ENCODE results near the gene CHTOP. TPM values are rescaled to one million over a fixed set of nuclear protein-coding genes. Genes with fewer than 3 reads are reported as not detected.

The CHTOP gene
- total and polyA plus RNA-seq, 4 donors = 51.2 to 76.6 (median 58.4) TPM

DNA sequence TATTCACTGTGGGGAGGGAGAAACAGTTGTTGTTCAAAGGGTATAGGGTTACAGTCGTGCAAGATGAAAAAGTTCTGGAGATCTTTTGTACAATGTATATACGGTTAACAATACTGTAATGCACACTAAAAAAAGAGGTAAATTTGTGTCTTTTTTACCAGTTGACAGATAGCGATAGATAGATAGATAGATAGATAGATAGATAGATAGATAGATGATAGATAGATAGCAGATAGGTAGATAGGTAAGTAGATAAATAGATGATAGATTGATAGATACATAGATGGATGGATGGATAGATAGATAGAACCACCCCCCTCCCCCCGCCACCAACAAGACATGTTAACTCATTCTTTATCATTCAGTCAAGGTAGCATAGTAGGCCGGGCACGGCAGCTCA lies 31.1 kb upstream of the CHTOP start:
- 94% methylated on average over 6 of the region's 6 CpGs for WGBS, 2 donors
- H3K27ac ChIP-seq (ENCODE audit: low read depth in 1 of 2, low read length in 1 of 2) = no peak overlapping the region
- H3K4me3 ChIP-seq = no peak overlapping the region
- peaks cover 0 to 8% (median 3%) of the 10 kb centered on the region in 5 donors for H3K4me1 ChIP-seq (ENCODE audit: control insufficient read depth in 5 of 5, insufficient read depth in 5 of 5, low read length in 5 of 5)
- TF ChIP-seq, protein P1, sequence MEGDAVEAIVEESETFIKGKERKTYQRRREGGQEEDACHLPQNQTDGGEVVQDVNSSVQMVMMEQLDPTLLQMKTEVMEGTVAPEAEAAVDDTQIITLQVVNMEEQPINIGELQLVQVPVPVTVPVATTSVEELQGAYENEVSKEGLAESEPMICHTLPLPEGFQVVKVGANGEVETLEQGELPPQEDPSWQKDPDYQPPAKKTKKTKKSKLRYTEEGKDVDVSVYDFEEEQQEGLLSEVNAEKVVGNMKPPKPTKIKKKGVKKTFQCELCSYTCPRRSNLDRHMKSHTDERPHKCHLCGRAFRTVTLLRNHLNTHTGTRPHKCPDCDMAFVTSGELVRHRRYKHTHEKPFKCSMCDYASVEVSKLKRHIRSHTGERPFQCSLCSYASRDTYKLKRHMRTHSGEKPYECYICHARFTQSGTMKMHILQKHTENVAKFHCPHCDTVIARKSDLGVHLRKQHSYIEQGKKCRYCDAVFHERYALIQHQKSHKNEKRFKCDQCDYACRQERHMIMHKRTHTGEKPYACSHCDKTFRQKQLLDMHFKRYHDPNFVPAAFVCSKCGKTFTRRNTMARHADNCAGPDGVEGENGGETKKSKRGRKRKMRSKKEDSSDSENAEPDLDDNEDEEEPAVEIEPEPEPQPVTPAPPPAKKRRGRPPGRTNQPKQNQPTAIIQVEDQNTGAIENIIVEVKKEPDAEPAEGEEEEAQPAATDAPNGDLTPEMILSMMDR (IDR thresholded peaks at IDR 0.05; ENCODE audit: control extremely low read depth, extremely low read depth) = no peak
- no peak for ATAC-seq (ENCODE audit: insufficient read depth, low FRiP score)
- no peaks in the 10 kb centered on the region for H3K27me3 ChIP-seq (ENCODE audit: control insufficient read depth in 3 of 3, insufficient read depth in 3 of 3, low read length in 2 of 3)
- peaks cover under 1 to 11% (median 5%) of the 10 kb centered on the region in 4 donors for H3K36me3 ChIP-seq (ENCODE audit: control insufficient read depth in 4 of 4, insufficient read depth in 4 of 4, low read length in 4 of 4)
- DNase-seq = no peak
- no peaks in the 10 kb centered on the region for H3K9me3 ChIP-seq (ENCODE audit: control insufficient read depth in 4 of 4, insufficient read depth in 3 of 4, low read length in 3 of 4)
- H3K9ac ChIP-seq (ENCODE audit: insufficient read depth in 1 of 2, low read length in 2 of 2) = no peak overlapping the region

DNA sequence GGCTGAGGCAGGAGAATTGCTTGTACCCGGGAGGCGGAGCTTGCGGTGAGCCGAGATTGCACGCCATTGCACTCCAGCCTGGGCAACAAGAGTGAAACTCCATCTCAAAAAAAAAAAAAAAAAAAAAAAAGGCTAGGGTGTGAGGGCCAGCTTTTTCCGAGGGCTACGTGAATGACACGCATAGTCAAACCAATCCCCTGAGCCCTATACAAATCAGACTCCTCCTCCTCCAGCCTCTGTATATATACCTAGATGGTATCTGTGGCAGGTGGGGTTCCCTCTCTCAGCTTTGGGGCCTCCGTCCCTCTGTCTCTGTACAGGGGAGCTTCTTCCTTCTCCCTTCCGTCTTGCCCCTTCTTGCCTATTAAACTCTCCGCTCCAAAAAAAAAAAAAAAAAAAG lies 27.7 kb upstream of the CHTOP start:
- Histone ChIP-seq H3K9me3 (ENCODE audit: control insufficient read depth in 4 of 4, insufficient read depth in 3 of 4, low read length in 3 of 4) (no peaks in the 10 kb centered on the region), H3K9ac (ENCODE audit: insufficient read depth in 1 of 2, low read length in 2 of 2) (no peak overlapping the region), H3K27ac (ENCODE audit: low read depth in 1 of 2, low read length in 1 of 2) (no peak overlapping the region), H3K27me3 (ENCODE audit: control insufficient read depth in 3 of 3, insufficient read depth in 3 of 3, low read length in 2 of 3) (no peaks in the 10 kb centered on the region), H3K4me1 (ENCODE audit: control insufficient read depth in 5 of 5, insufficient read depth in 5 of 5, low read length in 5 of 5) (peaks cover 6 to 30% (median 22%) of the 10 kb centered on the region in 5 donors), H3K4me3 (no peak overlapping the region), H3K36me3 (ENCODE audit: control insufficient read depth in 4 of 4, insufficient read depth in 4 of 4, low read length in 4 of 4) (peaks cover 2 to 13% (median 5%) of the 10 kb centered on the region in 4 donors)
- WGBS, 2 donors = 92 to 95% methylated on average over 11 of the region's 11 CpGs
- DNase-seq = no peak
- no peak for ATAC-seq (ENCODE audit: insufficient read depth, low FRiP score)
- TF ChIP-seq, protein P1 (IDR thresholded peaks at IDR 0.05; ENCODE audit: control extremely low read depth, extremely low read depth) = no peak

DNA sequence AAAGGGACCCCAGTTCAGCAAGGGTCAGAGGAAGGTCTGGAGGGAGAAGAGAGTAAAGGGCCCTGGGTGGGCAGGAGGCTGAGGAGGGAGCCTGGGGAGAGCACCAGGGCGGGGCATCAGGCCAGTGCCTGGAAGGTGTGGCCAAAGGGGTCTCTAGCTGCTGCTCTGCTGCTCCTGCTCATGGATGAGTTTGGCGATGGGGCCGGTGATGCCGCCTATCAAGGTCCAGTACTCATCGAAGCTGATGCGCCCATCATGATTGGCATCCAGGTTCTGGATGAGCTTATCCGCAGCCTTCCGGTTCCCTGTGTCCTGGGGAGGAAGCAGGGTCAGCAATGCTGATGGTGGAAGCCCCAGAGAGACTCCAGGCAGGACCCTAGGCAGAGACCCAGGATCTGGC lies 26.5 kb upstream of the CHTOP start:
- DNase-seq (no peak), ATAC-seq (ENCODE audit: insufficient read depth, low FRiP score) (no peak)
- 89 to 96% methylated on average over 8 of the region's 8 CpGs for WGBS, 2 donors
- no peaks in the 10 kb centered on the region for H3K9me3 ChIP-seq (ENCODE audit: control insufficient read depth in 4 of 4, insufficient read depth in 3 of 4, low read length in 3 of 4)
- peaks cover 2 to 13% (median 5%) of the 10 kb centered on the region in 4 donors for H3K36me3 ChIP-seq (ENCODE audit: control insufficient read depth in 4 of 4, insufficient read depth in 4 of 4, low read length in 4 of 4)
- H3K9ac ChIP-seq (ENCODE audit: insufficient read depth in 1 of 2, low read length in 2 of 2) = peak overlapping the region in 1 of 2 donors; percentile 16
- peaks cover 11 to 39% (median 29%) of the 10 kb centered on the region in 5 donors for H3K4me1 ChIP-seq (ENCODE audit: control insufficient read depth in 5 of 5, insufficient read depth in 5 of 5, low read length in 5 of 5)
- H3K4me3 ChIP-seq = peak overlapping the region; percentile 15
- TF ChIP-seq, protein P1 (IDR thresholded peaks at IDR 0.05; ENCODE audit: control extremely low read depth, extremely low read depth) = no peak
- H3K27ac ChIP-seq (ENCODE audit: low read depth in 1 of 2, low read length in 1 of 2) = peak overlapping the region; percentile 6 to 94
- H3K27me3 ChIP-seq (ENCODE audit: control insufficient read depth in 3 of 3, insufficient read depth in 3 of 3, low read length in 2 of 3) = no peaks in the 10 kb centered on the region

Measured in lung (tissue), 12 donors.